ENCODE measurements around the gene TTC39A. TPM values are rescaled to one million over a fixed set of nuclear protein-coding genes. Genes with fewer than 3 reads are reported as not detected.

The TTC39A gene
- total RNA-seq, 2 donors from 2014 or later = 7.9 to 21.3 TPM

GRCh38 chr1:51351907-51352306 is 21.5 kb upstream of the TTC39A start:
- TF ChIP-seq CTCF (IDR thresholded peaks at IDR 0.05) (no peak), POLR2A (IDR thresholded peaks at IDR 0.05) (no peak)
- intact Hi-C loops (cut with DNase I) = no loop called here
- Histone ChIP-seq H3K4me3 (no peak overlapping the region), H3K27me3 (no peaks in the 10 kb centered on the region), H3K4me1 (peaks cover 6% of the 10 kb centered on the region), H3K27ac (no peak overlapping the region), H3K36me3 (replicated peaks in 1 of 2; ENCODE audit: insufficient read depth in 1 of 2, low read depth in 2 of 2) (peaks cover 0 to 4% of the 10 kb centered on the region in 2 donors), H3K9me3 (no peaks in the 10 kb centered on the region)
- DNase-seq (no peak), ATAC-seq (peak; percentile 24)
- WGBS, 2 donors = 43 to 88% methylated on average over 1 of the region's 1 CpG

- intact Hi-C loops (cut with DNase I) = no loop called here
- ATAC-seq (no peak), DNase-seq (no peak)
- Histone ChIP-seq H3K27me3 (no peaks in the 10 kb centered on the region), H3K4me1 (peaks cover 15% of the 10 kb centered on the region), H3K9me3 (no peaks in the 10 kb centered on the region), H3K4me3 (no peak overlapping the region), H3K27ac (no peak overlapping the region), H3K36me3 (replicated peaks in 1 of 2; ENCODE audit: insufficient read depth in 1 of 2, low read depth in 2 of 2) (no peaks in the 10 kb centered on the region)
- TF ChIP-seq POLR2A (IDR thresholded peaks at IDR 0.05) (no peak), CTCF (IDR thresholded peaks at IDR 0.05) (no peak)
- 95 to 97% methylated on average over 3 of the region's 3 CpGs for WGBS, 2 donors
Measured at GRCh38 chr1:51349862-51350261, 19.5 kb upstream of the TTC39A start.

- Histone ChIP-seq H3K27me3 (no peaks in the 10 kb centered on the region), H3K36me3 (replicated peaks in 1 of 2; ENCODE audit: insufficient read depth in 1 of 2, low read depth in 2 of 2) (no peaks in the 10 kb centered on the region), H3K9me3 (no peaks in the 10 kb centered on the region), H3K4me1 (peaks cover 15% of the 10 kb centered on the region), H3K27ac (no peak overlapping the region), H3K4me3 (no peak overlapping the region)
- intact Hi-C loops (cut with DNase I) = no loop called here
- ATAC-seq (no peak), DNase-seq (no peak)
- no peak for TF ChIP-seq CTCF (IDR thresholded peaks at IDR 0.05)
Measured at GRCh38 chr1:51348147-51348527, 17.8 kb upstream of the TTC39A start.

GRCh38 chr1:51347398-51348146 is 17.2 kb upstream of the TTC39A start:
- Histone ChIP-seq H3K27me3 (no peaks in the 10 kb centered on the region), H3K4me3 (no peak overlapping the region), H3K9me3 (no peaks in the 10 kb centered on the region), H3K36me3 (replicated peaks in 1 of 2; ENCODE audit: insufficient read depth in 1 of 2, low read depth in 2 of 2) (no peaks in the 10 kb centered on the region), H3K27ac (no peak overlapping the region), H3K4me1 (peaks cover 15% of the 10 kb centered on the region)
- WGBS, 2 donors = 80 to 86% methylated on average over 6 of the region's 6 CpGs
- TF ChIP-seq POLR2A (IDR thresholded peaks at IDR 0.05) (no peak), CTCF (IDR thresholded peaks at IDR 0.05) (no peak)
- ATAC-seq (no peak), DNase-seq (no peak)
- intact Hi-C loops (cut with DNase I) = no loop called here
